ENCODE data around the gene HTR3B.
"Not testable (repeated sequence)": the region's sequence is repeated elsewhere in the genome, so short reads cannot be mapped to it uniquely, and the experiment has no call there.

The HTR3B gene, protein sequence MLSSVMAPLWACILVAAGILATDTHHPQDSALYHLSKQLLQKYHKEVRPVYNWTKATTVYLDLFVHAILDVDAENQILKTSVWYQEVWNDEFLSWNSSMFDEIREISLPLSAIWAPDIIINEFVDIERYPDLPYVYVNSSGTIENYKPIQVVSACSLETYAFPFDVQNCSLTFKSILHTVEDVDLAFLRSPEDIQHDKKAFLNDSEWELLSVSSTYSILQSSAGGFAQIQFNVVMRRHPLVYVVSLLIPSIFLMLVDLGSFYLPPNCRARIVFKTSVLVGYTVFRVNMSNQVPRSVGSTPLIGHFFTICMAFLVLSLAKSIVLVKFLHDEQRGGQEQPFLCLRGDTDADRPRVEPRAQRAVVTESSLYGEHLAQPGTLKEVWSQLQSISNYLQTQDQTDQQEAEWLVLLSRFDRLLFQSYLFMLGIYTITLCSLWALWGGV

DNA sequence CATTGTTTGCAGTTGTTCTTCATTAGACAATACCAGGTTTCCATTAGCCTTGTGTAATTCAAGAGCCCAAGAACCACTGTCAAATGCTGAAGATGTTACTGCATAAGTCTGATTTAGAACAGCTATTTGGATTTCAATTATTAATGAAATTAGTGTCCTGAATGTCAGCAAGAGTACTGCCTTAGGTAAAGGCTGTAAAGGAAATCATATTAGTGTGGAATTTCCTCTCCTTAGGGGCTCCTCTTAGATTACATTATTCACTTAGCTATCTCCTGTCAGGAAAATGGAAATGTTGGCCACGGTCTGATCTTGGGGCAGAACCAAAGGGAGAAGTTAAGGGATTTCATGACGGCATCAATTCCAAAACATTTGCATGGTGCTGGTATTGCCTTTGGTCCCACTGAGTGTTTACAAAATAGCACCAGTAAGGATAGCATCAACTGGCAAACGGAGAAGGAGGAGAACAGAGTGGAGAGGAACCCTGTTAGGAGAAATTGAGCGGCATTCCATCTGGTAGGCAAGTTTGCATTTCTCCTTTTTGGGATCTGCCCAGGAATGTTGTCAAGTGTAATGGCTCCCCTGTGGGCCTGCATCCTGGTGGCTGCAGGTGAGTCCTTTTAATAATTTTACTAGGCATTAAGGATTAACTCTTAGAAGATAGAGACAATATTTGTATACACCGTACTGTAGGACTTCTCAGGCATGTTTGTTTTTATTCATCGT, at the start of gene HTR3B:
Gene HTR3B, plus strand, starts transcription at position 418 of the 723 bp plus-strand sequence. Its CDS starts 138 bp downstream, at position 556.
- peak; percentile 74 for DNase-seq (ENCODE audit: low spot score)

GRCh38 chr11:113855803-113856202, 48.8 kb upstream of the HTR3B start:
- DNase-seq (ENCODE audit: low spot score), result no peak

- no peak for DNase-seq (ENCODE audit: low spot score)
Measured at GRCh38 chr11:113856966-113857759, 47.4 kb upstream of the HTR3B start.

DNA sequence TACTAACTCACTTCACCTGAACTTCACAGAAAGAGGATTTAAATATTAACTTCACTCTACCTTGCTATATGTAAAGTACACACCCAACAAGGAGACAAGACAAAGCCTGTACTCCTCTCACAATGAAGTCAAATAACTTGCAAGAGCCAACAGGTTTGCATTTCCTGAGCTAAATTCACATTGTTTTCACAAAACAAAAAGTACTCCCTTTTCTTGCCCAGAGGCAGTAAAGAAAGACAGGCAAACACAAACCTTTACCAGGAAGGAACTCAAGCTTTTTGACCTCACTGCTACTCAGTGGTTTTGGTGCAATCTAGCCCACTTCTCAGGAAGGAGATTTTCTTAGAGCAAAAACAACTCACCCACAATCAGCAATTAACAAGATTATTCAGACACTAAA, 44.9 kb upstream of the HTR3B start:
- DNase-seq (ENCODE audit: low spot score), result no peak

DNA sequence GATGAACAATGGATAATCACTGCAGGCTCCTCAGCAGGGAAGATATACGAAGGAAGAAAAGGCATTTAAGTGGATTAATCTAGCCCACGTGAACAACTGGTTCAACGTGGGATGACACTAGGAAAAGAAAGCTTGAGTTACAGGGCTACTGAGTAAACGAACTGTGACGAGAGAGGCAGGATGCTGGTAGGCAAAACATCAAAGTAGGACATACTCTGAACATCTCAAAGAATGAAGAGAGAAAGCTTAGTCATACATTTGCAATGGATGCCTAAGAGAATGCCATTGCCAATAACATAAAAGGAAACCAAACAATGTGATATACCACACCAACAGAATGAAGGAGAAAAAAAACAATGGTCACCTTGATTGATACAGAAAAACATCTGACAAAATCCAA, 42.2 kb upstream of the HTR3B start:
- no peak for DNase-seq (ENCODE audit: low spot score)

DNA sequence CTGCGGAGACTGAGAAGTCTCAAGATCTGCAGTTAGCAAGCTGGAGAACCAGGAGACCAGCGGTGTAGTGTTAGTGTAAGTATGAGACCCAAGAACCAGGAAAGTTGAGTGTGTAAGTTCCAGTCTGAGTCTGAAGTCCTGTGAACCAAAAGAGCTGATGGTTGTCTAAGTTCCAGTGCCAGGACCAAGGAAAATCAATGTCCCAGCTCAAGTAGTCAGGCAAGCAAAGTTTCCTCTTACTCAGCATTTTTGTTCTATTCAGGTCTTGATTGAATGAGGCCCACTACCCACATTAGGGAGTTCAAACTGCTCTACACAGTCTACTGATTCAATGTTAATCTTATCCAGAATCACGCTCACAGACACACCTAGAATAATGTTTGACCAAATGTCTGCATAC, 40.2 kb upstream of the HTR3B start:
- no peak for DNase-seq (ENCODE audit: low spot score)

GRCh38 chr11:113865873-113866272, 38.7 kb upstream of the HTR3B start:
- DNase-seq (ENCODE audit: low spot score), result no peak

DNA sequence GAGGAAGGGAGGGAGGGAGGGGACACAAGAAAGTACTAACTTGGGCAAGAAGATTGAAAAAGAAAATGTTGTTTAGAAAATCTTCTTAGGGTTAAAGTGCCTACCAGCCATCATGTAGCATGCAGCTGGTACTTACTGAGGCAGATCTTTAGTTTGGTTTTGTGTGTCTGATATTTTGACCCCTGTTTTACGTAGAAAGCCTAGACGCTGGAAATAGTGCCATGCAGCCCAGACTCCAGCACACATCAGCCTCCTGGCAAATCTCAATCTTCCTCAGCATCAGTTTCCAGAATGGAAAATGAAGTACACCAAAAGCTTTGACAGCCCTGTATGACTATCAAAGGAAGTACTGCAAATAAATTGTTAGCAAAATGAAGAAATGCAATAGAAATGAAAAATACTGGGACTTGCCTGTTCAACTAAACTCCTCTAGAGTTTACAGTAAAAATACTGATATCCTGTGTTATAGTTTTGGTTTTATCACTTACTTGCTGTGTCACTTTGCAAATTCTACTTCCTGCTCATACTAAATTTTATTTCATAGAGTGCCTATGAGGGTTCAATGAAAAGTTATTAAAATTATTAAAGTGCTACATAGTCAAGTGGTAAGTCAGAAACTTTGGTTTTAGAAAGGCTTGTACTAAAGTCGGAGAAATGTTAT, 36.6 kb upstream of the HTR3B start:
- no peak for DNase-seq (ENCODE audit: low spot score)

GRCh38 chr11:113871336-113871735, 33.3 kb upstream of the HTR3B start:
- DNase-seq (ENCODE audit: low spot score), result peak; percentile 13

GRCh38 chr11:113873236-113873626, 31.4 kb upstream of the HTR3B start:
- DNase-seq (ENCODE audit: low spot score), result peak; percentile 89

- DNase-seq (ENCODE audit: low spot score), result no peak
Measured at GRCh38 chr11:113874096-113874495, 30.5 kb upstream of the HTR3B start.

DNA sequence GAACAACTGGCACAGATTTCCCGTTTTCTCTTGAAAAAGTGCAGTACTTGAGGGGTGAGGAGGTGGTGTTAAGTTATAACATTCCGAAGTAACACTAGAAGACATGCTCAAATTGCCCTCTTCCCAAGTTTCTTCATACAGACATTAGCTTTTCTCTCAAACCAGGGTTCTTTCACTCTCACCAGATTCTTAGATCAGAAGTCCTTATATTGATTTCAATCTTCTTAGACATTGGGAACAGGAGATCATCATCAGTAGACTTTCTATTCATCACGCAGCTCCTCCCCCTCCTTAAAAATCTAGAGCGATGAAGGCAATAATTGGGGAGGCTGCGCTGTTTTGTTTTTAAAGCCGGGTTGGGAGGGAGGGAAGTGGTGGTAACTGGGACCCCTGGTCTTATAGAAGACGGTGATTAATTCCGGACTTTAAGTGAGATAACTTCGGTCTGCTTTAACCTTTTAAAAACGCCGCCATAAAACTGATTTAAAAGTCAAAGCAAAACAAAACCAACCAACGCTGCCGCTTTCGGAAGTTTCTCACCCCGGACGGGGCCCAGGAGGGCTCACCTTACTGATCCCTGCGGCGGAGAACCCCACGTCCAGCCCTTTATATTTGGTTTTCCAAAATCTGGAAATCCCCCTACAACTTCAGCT, 29.9 kb upstream of the HTR3B start:
- DNase-seq (ENCODE audit: low spot score), result peak; percentile 36

DNA sequence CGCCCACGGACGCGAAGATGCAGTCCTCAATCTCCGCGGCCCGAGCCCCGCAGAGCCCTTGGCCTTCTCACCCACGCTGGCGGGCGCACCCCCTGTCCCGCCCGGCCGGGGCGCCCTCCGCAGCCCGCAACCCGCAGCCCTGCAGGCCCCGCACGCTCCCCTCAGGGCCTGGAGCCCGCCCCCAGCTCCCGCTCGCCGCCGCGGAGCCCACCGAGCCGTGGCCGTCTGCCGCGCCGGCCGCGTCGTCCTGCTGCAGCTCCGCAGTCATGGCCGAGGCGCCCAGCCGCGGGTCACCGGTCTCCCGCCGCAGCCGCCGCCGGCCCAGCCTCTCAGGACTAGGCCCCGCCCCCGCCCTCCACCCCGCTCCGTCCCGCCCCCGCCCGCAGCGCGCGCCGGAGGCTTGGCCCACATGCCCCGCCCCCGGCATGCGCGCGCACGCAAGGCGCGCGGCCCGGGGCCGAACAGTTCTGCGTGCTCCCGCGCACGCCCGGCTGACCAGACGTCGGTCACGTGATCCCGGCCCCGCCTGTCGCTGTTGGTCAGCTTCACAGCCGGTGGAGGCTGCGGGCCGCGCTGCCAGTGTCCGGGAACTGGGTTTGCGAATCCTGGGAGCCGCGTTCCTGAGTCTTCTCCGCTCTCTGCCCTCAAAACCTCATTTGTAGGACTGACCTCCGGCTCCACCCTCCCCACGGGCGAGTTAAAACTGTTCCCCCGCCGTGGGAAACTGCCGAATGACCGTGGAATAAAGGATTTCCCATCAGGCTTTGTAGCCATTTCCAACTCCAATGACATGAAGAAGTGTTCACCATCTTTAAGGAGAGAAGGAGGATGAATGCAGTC, 29.1 kb upstream of the HTR3B start, which contains the start of gene USP28:
Gene USP28, minus strand, starts transcription at position 339 of the 840 bp plus-strand sequence. Its CDS starts 71 bp downstream, at position 268.
- DNase-seq (ENCODE audit: low spot score), result peak; percentile 95

- DNase-seq (ENCODE audit: low spot score), result no peak
Measured at GRCh38 chr11:113876074-113876797, 28.4 kb upstream of the HTR3B start.

GRCh38 chr11:113876798-113877669, 27.6 kb upstream of the HTR3B start:
- no peak for DNase-seq (ENCODE audit: low spot score)

DNA sequence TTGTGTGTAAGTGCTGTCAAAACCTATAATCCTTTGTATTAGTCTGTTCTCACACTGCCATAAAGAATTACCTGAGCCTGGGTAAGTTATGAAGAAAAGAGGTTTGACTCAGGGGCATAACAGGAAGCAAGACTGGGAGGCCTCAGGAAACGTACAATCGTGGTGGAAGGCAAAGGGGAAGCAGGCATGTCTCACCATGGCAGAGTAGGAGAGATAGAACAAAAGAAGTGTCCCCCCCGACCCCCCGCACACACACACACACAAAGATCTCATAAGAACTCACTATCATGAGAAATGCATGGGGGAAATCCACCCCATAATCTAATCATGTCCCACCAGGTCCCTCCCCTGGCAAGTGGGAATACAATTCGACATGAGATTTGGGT, 26.9 kb upstream of the HTR3B start:
- no peak for DNase-seq (ENCODE audit: low spot score)

DNA sequence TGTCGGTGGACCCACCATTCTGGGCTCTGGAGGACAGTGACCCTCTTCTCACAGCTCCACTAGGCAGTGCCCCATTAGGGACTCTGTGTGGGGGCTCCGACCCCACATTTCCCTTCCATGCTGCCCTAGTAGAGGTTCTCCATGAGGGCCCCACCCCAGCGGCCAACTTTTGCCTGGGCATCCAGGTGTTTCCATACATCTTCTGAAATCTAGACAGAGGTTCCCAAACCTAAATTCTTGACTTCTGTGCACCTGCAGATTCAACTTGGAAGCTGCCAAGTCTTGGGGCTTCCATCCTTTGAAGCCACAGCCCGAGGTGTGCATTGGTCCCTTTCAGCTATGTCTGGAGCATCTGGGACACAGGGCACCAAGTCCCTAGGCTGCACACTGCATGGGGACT, 25.1 kb upstream of the HTR3B start:
- not testable (repeated sequence) for DNase-seq (ENCODE audit: low spot score)

GRCh38 chr11:113880971-113881370, 23.6 kb upstream of the HTR3B start:
- no peak for DNase-seq (ENCODE audit: low spot score)

GRCh38 chr11:113881856-113882255, 22.7 kb upstream of the HTR3B start:
- DNase-seq (ENCODE audit: low spot score), result no peak
